Left colon (tissue), 2 donors: ENCODE results near the gene CCN6. TPM values are rescaled to one million over a fixed set of nuclear protein-coding genes. Genes with fewer than 3 reads are reported as not detected.

Source experiments
- ATAC-seq: fragments of 200-7000 bp; cut with Tn5 transposase; one replicate; pipeline ENCODE4 v1.9.1; 2020; ENCODE audit warnings: mild to moderate bottlenecking, moderate library complexity
- DNase-seq, 2 donors: peaks; one replicate each; pipeline ENCODE4 v3.0.0-alpha.2; 2020
- intact Hi-C, 2 donors: fragments of 100-400 bp; cut with DNase I in 1 of 2; cut with micrococcal nuclease in 1 of 2; formaldehyde crosslinking; loops; one replicate each; pipeline versions ENCODE4 v1.11.2 to v1.14.0; 2022; cut with DNase I, micrococcal nuclease
- total RNA-seq, 2 donors: library from RNA; stranded (reverse); fragmentation: NEBNext Ultra II Directional; extraction: Animal tissue kit (Norgen Biotek cat#: 25700); gene quantifications; one replicate each; pipeline ENCODE4 v1.2.1, GENCODE V29; 2021
- donor health status: DM: no; HTN: no; CAD: no.
- donor health status: DM: yes; HTN: yes; CAD: no.

Gene CCN6
- total RNA-seq, 2 donors from 2014 or later: not detected

DNA sequence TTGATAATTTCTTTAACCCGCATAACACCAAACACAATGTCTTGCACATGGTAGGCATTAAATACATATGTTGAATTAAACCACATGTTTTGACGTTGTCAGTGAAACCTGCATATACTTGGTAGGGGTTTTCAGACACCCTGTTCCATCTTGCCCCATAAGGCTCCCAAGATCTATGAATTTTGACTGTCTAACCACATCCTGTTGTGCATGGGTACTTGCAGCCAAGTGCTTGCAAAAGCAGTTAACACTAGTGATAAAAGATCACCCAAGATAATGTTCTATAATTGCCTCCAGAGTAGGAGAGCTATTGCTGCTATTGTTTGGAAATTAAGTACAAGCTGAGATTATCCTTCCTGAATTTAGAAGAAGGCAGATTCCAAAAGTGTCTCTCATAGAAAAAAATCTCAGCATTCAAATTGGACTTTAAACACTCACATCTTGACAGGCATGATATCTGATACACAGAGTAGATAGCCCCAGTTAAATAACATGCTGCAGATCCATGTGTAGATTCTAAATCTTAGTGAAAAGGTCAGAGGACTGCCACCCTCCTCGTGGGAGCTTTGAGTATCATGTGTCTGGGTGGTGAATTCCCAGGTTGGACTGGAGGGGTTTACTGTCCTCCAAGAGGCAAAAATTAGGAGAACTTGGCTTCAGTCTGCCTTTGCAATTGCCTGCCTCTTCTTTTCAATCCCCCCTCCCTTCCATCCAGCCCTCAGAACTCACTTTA lies 25.8 kb upstream of the CCN6 start:
- intact Hi-C loops: loop anchor here in 1 of 2 donors (10.0 kb wide), 1 partner anchor 313 kb away; no protein-coding TSS in a partner anchor
- no peak for ATAC-seq
- DNase-seq: no peak

DNA sequence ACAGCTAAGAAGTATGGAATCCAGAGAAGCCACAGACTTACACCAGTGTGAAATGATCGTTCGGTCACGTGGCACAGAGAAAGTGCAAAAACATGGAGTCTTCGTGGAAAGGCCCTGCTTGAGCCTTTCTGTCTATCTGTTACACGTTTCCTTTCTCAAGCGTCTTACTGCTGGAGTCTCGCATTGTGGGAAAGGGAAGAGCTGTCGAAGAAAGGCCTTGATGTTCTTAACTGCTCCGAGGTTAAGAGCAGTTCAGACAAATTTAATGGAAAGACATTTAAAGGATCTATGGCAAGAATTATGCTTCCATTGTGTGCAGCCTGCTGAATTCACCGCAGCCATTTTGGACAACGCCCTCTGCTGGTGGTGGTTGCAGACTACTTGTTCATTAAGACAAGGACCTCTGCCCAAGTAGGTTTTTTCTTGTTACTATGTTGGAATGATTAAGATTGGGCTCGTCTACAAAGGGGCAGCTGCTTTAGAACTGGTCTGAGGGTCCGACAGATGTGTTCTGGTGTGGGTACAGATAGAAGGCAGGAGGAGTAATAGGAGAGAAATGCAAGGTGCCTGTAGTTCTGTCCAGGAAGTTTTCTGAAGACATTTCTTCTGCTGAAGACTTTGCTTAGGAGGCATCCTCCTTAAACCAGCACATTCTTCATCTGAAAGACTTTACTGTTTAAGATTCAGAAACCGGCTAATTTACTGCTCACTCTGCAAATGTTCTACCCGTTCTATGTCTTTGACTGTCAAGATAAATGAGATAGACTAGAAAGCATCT lies 24.7 kb upstream of the CCN6 start:
- DNase-seq (peak; percentile 44 to 72), ATAC-seq (no peak)
- intact Hi-C loops: loop anchor here in 1 of 2 donors (10.0 kb wide), 1 partner anchor 314 kb away; no protein-coding TSS in a partner anchor

DNA sequence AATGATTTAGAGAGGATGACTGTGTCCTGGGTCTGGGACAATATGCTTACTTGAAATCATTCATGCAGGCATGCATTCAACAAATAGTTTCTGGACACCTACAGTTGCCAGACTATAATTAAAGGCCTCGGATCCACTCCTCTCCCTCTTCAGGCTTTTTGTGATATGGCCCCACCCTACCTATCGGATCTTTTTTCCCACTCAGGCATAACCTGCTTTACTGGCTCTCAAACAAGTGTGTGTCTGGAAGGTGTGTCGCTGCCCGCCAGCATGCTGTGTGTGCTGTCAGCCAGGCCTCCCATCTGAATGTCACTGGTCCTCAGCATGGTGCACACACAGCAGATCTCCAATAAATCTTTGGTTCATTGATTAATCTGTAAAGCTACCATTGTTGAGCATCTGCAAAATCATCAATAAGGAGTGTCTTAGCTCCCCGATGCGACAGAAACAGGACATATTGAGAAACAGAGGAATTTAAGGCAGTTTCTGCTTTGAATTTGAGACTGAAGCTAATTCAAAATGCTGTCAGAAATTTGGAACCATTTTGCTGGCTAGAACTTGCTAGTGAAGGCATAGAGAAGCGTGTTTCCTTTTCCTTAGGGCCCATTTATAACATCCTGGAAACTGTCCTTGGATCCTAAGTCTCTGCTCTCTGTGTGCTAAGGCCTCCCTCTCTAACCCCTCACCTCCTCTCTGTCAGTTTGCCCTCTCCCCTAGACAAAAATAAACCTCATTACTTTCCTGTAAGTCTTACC lies 23.5 kb upstream of the CCN6 start:
- ATAC-seq (peak; percentile 88), DNase-seq (no peak)
- intact Hi-C loops: no loop called here

GRCh38 chr6:112030961-112031660 lies 22.8 kb upstream of the CCN6 start:
- peak; percentile 77 for ATAC-seq
- intact Hi-C loops: no loop called here

DNA sequence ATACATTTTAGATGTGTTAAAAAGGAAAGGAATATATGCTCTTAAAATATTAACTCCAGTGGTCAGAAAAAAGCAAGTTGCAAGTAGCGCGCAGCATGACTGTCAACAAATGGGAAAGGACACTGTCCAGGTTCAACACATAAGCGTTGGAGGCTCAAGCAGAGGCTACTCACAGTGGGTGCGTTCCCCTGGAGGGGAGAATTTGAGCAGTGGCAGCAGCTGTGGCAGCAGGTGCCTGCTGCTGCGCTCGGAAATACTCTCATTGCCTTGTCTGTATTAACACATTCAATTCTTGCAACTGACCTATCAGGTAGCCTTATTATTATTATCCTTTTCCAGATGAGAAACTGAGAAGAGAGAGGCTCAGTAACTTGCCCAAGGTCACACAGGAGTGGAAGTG lies 21.9 kb upstream of the CCN6 start:
- intact Hi-C loops: no loop called here
- no peak for DNase-seq

More at GRCh38 chr6:112030961-112031660, 22.8 kb upstream of the CCN6 start:
- no peak for DNase-seq

GRCh38 chr6:112032728-112033127 lies 21.2 kb upstream of the CCN6 start:
- intact Hi-C loops: no loop called here
- DNase-seq: no peak
- peak; percentile 34 for ATAC-seq

More for the DNA sequence above, 21.9 kb upstream of the CCN6 start:
- no peak for ATAC-seq

DNA sequence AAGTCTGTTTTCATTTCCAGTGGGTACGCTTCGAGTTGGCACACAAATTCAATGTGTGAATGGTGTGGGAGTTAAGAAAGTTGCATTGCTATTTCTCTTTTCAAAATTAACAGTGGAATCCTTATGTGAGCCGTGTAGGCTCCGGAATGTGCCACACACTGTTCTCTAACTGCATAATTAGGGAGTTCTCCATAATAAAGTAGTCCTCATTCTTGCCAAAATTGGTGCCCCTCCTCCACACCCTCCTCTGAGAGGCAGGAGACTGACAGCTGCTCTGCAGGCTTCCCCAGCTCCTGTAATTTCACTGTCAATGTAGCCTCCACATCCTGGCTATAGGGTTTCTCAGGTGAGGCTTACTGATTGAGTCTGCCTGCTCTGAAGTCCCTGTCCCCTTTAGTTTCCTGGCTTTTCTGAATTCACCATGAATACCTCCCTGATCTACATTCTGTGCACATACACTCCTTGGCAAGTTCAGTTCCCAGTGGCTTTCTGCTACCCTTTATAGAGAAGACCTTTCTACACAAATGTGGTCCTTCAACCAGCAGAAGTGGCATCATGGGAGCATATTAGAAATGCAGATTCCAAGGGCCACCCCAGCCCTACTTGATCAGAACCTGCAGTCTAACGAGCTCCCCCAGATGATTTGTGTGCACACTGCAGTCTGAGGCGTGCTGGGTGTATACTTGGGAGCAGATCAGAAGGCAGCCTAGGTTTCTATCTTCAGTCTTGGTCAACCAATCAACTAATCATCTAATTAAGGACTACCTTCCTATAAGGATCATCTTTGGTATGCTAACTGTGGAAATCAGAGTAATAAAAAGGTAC lies 19.9 kb upstream of the CCN6 start:
- DNase-seq (no peak), ATAC-seq (no peak)
- intact Hi-C loops: no loop called here

DNA sequence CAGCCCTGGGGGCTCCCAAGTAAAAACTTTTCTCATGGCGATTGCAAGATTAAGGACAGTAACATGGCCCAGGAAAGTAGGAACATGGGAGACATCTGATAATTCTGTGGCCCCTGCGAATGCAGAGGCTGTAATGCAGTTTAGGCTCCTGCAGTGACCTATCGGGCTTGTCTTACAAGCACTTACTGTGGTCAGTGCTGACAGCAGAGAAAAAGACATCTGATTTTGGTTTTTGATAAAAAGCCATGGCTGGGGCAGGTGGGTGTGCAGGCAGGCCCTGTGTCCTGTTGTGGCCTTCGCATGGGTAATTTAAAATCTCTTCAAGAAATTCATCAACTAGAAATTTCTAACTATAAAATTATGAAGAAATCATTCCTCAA lies 19.3 kb upstream of the CCN6 start:
- intact Hi-C loops: no loop called here
- DNase-seq: no peak
- ATAC-seq: no peak

- intact Hi-C loops: no loop called here
- no peak for ATAC-seq
- no peak for DNase-seq
These were observed 17.7 kb upstream of the CCN6 start for GRCh38 chr6:112036088-112036637.

GRCh38 chr6:112037783-112038216 lies 16.1 kb upstream of the CCN6 start:
- DNase-seq (peak in 1 of 2 donors; percentile 46), ATAC-seq (no peak)
- intact Hi-C loops: no loop called here

GRCh38 chr6:112038268-112038667 lies 15.6 kb upstream of the CCN6 start:
- no peak for DNase-seq
- intact Hi-C loops: no loop called here

DNA sequence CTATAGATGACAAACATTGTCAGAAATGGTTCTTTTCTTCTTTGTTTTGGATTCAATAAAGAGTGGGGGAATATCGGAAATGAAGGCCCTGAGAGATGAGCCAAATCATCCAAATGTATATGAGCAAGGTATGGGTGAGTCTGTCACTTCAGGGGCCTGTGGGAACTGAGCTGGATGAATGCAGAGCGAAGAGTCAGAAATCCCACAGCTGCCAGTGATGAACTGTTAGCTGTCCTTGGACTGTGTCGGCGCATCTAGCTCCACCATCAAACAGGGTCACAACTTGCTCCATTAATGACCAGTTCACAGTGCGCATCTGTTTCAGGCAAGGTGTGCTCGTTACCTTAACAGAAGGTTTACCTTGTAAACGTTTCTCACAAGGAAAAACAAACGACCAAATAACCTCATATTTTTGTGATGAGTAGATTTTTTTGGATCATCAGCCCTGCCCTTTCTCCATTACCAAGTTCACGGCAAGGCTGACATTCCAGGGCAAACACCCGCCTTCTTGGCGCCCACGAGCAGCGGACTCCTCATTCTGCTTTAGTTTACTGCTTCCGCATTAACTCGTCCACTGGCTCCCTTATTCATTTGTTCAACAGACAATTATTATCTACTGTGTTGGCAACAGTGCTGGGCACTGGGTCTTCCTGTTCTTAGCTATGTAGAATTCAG lies 15.0 kb upstream of the CCN6 start:
- no peak for DNase-seq
- ATAC-seq: no peak
- intact Hi-C loops: no loop called here

More at GRCh38 chr6:112038268-112038667, 15.6 kb upstream of the CCN6 start:
- no peak for ATAC-seq

DNA sequence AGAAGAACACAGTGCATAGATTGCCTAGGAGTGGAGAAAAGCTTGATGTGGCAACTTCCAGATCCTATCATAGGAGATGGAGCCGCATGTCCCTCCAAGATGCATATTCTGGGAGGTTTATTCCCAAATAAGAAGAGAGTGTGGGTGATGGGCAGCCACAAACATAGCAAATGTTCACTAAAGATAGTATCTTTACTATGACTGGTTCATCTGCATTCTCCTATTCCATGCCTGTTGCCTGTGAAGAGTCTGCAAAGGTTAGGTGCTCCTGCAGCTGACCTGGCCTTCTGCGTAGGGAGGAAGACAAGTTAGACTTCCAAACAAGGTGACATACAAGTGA lies 14.5 kb upstream of the CCN6 start:
- ATAC-seq: no peak
- no peak for DNase-seq
- intact Hi-C loops: no loop called here

DNA sequence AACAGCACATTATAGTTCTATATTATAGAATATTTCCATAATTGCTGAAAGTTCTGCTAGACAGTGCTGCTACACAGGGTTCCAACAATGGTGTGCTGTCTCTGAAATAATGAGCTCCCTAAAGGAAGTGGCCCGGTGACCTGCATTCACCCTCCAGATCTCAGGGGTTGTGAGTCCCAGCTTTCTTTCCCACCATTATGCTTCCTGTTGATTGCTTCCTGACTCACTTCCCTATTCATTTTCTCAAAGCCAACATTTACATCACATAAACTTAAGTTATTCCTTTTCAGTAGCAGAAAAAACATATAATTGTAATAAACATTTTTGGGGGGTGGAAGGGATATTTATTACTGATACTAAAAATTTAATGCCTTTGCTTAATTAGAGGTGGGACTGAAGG lies 12.9 kb upstream of the CCN6 start:
- no peak for DNase-seq
- ATAC-seq: no peak
- intact Hi-C loops: loop anchor here in 1 of 2 donors (5.0 kb wide), 1 partner anchor 784 kb away; a partner anchor contains a TSS

- intact Hi-C loops: loop anchor here in 1 of 2 donors (5.0 kb wide), 1 partner anchor 784 kb away; a partner anchor contains a TSS
- DNase-seq (no peak), ATAC-seq (no peak)
These were observed 12.4 kb upstream of the CCN6 start for GRCh38 chr6:112041535-112041934.

DNA sequence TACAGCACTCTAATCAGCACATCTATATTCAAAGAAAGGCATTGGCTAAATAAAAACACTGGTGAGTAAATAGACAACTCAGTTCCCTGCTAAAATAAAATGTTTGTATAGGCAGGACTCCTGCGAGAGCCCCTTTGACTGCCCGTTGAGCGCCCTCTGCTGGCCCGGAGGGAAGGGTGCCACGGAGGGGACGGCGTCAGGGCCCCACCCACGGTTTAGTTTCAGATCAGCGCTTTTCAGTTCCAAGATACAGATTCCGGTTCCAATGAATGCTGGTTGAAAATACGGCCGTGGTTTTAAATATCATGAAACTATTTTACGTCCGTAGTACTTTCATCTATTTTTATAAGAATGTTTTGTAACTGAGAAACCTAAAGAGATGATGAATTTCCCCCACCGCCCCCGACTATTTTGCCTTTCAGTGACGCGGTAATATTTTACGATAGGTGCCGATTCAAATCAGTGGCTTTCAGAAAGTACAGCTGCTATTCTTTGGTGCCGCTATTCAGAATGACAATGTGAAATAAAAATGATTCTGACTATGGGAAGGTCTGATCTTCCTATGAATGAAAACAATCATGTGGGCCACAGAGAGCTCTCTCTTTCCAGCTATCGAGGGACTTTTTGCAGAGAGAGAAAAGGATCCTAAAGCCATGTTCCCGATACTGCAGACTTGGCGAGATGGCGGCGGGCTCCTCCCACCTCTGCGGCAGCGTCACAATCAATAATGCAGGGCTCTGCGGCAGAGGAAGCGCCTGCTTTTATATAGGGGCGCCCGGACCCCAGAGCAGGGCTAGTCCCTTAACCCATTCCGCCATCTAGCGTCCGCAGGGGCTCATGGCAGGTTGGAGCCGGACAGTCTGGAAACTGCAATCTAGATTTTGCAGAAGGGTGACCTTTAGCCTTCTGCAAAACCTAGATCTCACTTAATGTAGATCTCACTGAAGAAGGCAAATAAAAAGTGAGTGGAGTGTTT lies 10.6 kb upstream of the CCN6 start:
- intact Hi-C loops: loop anchor here in 1 of 2 donors (5.0 kb wide), 1 partner anchor 786 kb away; a partner anchor contains a TSS
- ATAC-seq (peak; percentile 95), DNase-seq (peak; percentile 83 to 91)
